HEK293T (cell line): ENCODE measurements around the gene CPT1A.

Experiments used
- CTCF ChIA-PET: fragments of 350-600 bp; formaldehyde crosslinking; extraction: SDS; loops from one replicate; lab custom pipeline; 2021; ENCODE audit warnings: antibody characterized with exemption, inconsistent platforms; lab: Yijun Ruan, JAX
- POLR2A ChIA-PET: fragments of 350-600 bp; formaldehyde crosslinking; extraction: SDS; loops from one replicate; lab custom pipeline; 2020; ENCODE audit warnings: antibody characterized with exemption, inconsistent platforms; lab: Yijun Ruan, JAX
- DNase-seq: peaks from one replicate; pipeline ENCODE4 v3.0.0; 2012; ENCODE audit warnings: mixed read lengths; ENCODE audit errors: extremely low spot score
- ARNT ChIP-seq: fragments of 450-650 bp; IDR thresholded peaks from 2 replicates; pipeline ENCODE4 v1.6.1; 2017; ENCODE audit warnings: mild to moderate bottlenecking
- BHLHE40 ChIP-seq: fragments of 450-650 bp; IDR thresholded peaks from 2 replicates; pipeline ENCODE4 v1.6.1; 2016; ENCODE audit warnings: mild to moderate bottlenecking, moderate library complexity, borderline replicate concordance
- CTBP1 ChIP-seq: fragments of 450-650 bp; IDR thresholded peaks from 2 replicates; pipeline ENCODE4 v1.6.1; 2016; ENCODE audit warnings: borderline replicate concordance
- ELF4 ChIP-seq: fragments of 450-650 bp; IDR thresholded peaks from 2 replicates; pipeline ENCODE4 v1.6.1; 2017; ENCODE audit warnings: antibody characterized with exemption
- FOXA1 ChIP-seq: fragments of 450-650 bp; IDR thresholded peaks from 2 replicates; pipeline ENCODE4 v1.6.1; 2016; ENCODE audit warnings: mild to moderate bottlenecking
- FOXK2 ChIP-seq: fragments of 450-650 bp; IDR thresholded peaks from 2 replicates; pipeline ENCODE4 v1.6.1; 2016; ENCODE audit warnings: mild to moderate bottlenecking
- FOXM1 ChIP-seq: fragments of 450-650 bp; IDR thresholded peaks from 2 replicates; pipeline ENCODE4 v1.6.1; 2017; ENCODE audit warnings: mild to moderate bottlenecking, borderline replicate concordance
- HDGF ChIP-seq: fragments of 450-650 bp; IDR thresholded peaks from 2 replicates; pipeline ENCODE4 v1.6.1; 2017; ENCODE audit warnings: antibody characterized with exemption, borderline replicate concordance
- L3MBTL2 ChIP-seq: fragments of 450-650 bp; conservative IDR thresholded peaks from 2 replicates; pipeline ENCODE4 v1.6.1; 2016; ENCODE audit warnings: mild to moderate bottlenecking
- LEF1 ChIP-seq: fragments of 450-650 bp; IDR thresholded peaks from 2 replicates; pipeline ENCODE4 v1.6.1; 2017; ENCODE audit warnings: mild to moderate bottlenecking, borderline replicate concordance
- NFRKB ChIP-seq: fragments of 450-650 bp; IDR thresholded peaks from 2 replicates; pipeline ENCODE4 v1.6.1; 2016; ENCODE audit warnings: mild to moderate bottlenecking, moderate library complexity
- SP1 ChIP-seq: fragments of 450-650 bp; IDR thresholded peaks from 2 replicates; pipeline ENCODE4 v1.6.1; 2017
- SUZ12 ChIP-seq: fragments of 450-650 bp; IDR thresholded peaks from 2 replicates; pipeline ENCODE4 v1.6.1; 2016; ENCODE audit warnings: mild to moderate bottlenecking
- TARDBP ChIP-seq: fragments of 450-650 bp; IDR thresholded peaks from 2 replicates; pipeline ENCODE4 v1.6.1; 2016
- ZNF384 ChIP-seq: fragments of 450-650 bp; IDR thresholded peaks from 2 replicates; pipeline ENCODE4 v1.6.1; 2016
- TF ChIP-seq, protein P1 (sequence below): fragments of 450-650 bp; IDR thresholded peaks from 2 replicates; pipeline ENCODE4 v1.6.1; 2016

CPT1A gene

DNA sequence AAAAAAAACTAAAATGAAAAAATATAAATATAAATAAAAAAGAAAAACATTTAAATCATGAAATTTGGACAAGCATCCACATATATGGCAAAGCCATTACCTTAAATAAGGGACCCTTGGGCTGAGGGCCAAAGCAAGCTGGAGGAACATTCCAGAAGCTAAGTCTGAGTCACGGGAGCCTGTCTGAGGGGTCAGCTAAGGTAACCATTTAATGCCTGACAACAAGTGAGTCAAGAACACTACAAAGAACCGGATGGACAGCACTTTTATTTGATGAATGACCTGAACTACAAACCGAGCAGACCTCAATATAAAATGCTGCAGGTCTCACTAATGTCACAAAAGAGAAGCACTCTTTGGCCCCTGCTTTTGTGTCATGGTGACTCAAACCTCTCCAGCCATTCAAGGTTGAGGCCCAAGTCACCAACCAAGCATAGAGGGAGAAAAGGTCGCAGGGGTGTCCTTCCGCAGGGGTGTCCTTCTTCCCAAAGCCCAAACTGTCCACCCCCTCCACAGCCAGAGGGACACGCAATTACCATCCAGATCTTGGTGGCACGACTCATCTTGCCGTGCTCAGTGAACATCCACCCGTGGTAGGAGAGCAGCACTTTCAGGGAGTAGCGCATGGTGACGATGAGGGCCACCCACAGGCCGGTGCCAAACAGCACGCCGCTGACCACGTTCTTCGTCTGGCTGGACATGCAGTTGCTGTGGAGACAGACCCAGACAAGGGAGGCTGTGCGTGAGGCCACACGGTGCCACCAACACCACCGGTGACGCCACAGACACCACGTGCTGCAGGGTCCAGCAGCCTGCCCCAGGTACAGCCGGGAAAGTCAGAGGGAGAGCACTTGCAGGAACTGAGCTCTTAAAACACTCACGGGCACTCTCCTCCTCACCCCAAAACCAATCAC, 34.5 kb downstream of the CPT1A start:
- DNase-seq = no peak
- ChIA-PET POLR2A (no interaction called here), CTCF (interaction anchor here (0.6 kb wide), 1 partner anchor 51 kb away, joined by 3 read pairs; no protein-coding TSS in a partner anchor)
- TF ChIP-seq FOXM1 (no peak), ZNF384 (no peak), LEF1 (no peak), L3MBTL2 (no peak), SUZ12 (no peak), TARDBP (no peak), BHLHE40 (no peak), CTBP1 (no peak), FOXA1 (no peak), HDGF (no peak), ARNT (no peak), FOXK2 (no peak), NFRKB (no peak), ELF4 (no peak), SP1 (no peak)
- TF ChIP-seq, protein P1, sequence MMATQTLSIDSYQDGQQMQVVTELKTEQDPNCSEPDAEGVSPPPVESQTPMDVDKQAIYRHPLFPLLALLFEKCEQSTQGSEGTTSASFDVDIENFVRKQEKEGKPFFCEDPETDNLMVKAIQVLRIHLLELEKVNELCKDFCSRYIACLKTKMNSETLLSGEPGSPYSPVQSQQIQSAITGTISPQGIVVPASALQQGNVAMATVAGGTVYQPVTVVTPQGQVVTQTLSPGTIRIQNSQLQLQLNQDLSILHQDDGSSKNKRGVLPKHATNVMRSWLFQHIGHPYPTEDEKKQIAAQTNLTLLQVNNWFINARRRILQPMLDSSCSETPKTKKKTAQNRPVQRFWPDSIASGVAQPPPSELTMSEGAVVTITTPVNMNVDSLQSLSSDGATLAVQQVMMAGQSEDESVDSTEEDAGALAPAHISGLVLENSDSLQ = no peak

DNA sequence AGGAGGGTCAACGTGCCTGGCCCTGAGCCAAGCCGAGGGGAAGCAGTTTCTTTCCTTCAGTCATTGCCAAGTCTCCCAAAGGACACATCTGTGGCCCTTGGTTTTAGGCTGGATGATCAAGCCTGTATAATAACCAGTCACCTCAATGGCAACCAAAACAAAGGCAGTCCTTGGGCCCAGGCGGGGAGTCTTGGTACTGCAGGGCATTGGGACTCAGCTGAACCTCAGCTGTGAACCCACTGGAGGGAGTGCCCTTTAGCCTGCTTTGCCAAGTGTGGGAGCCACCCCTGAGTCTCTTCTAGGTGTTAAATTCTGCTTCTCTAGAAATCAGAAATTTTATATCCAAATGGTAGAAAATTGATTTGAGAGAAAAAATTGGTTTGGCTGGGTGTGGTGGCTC, 36.9 kb downstream of the CPT1A start:
- TF ChIP-seq L3MBTL2 = no peak
- TF ChIP-seq TARDBP = no peak
- TF ChIP-seq FOXA1 = no peak
- TF ChIP-seq LEF1 = no peak
- TF ChIP-seq ELF4 = no peak
- TF ChIP-seq HDGF = no peak
- TF ChIP-seq, protein P1 = no peak
- no peak for TF ChIP-seq BHLHE40
- no peak for TF ChIP-seq FOXM1
- TF ChIP-seq CTBP1 = no peak
- no peak for TF ChIP-seq ZNF384
- TF ChIP-seq SP1 = no peak
- no peak for DNase-seq
- CTCF ChIA-PET = no interaction called here
- POLR2A ChIA-PET = no interaction called here

DNA sequence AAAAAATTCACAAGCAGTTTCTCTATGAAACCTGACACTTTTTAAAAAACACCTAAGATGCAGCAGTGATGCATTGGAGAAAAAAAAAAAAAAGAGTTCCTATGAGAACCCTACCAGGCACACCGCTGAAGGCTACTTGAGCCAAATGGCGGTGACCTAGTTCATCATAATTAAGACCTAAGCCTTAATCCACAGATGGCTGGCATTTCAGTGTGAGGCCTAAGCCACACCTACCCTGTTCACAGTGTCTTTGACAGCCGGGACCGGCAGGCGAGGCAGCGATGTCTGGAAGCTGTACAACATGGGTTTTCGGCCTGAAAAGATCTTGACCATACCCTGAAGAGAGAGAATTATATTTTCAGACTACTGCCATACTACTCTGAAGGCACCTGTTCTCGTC, 38.0 kb downstream of the CPT1A start:
- TF ChIP-seq, protein P1 = no peak
- no peak for TF ChIP-seq LEF1
- TF ChIP-seq NFRKB = no peak
- no peak for TF ChIP-seq ARNT
- no peak for TF ChIP-seq HDGF
- TF ChIP-seq FOXA1 = no peak
- TF ChIP-seq CTBP1 = no peak
- no peak for TF ChIP-seq BHLHE40
- no peak for TF ChIP-seq FOXM1
- TF ChIP-seq SUZ12 = no peak
- ChIA-PET POLR2A (no interaction called here), CTCF (no interaction called here)
- DNase-seq = no peak

DNA sequence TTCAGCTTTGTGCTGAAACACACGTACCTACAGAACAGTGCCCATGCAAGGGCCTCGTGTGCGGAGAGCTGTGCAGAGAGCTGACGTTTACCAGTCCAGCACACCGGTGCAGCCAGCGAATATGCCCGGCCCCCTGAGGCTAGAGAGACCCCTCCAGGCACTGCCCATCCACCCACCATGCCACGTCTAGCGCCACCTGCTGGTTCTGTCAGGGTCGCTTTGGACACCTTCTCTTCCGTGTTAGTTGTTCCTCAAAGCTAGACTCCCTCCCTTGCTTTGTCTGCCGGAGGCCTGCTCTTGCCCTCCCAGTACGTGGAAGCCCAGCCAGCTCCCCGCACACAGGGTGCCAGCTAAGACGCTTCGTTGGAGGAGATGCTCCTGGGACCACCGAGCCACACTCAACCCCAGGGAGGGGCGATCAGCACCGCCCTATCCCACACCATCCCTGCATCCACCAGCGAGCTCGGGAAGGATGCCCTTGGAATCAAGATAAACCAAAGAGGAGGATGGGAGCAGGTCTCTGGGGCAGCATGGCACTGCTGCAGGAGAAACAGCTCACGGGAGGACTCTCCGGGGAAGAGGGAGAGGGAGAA, 43.4 kb downstream of the CPT1A start:
- DNase-seq = peak; percentile 73
- CTCF ChIA-PET = interaction anchor here (0.7 to 1.5 kb wide), 6 partner anchors 10 to 213 kb away, joined by 3 to 7 read pairs (median 5); no protein-coding TSS in a partner anchor
- POLR2A ChIA-PET = no interaction called here
- TF ChIP-seq FOXM1 (no peak), SUZ12 (no peak), HDGF (no peak), ARNT (no peak)
- TF ChIP-seq, protein P1 = no peak

DNA sequence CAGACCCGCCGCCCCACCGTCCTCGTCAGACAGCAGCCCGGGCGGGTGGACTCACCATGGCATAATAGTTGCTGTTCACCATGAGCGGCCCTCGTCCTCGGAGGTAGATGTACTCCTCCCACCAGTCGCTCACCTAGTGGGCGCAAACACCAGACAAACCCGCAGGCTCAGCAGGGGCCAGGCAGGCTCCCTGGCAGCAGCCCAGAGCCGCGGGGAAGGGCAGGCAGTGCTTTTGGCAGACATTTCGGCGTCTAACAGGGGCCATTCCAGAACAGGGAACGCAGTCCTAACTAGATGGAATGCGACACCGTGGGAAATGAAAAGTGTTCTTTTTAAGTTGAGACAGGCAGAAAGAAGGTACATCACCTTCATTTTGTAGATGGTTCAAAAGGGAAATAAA, 44.9 kb downstream of the CPT1A start:
- no peak for DNase-seq
- TF ChIP-seq FOXM1 = no peak
- TF ChIP-seq, protein P1 = no peak
- TF ChIP-seq TARDBP = no peak
- TF ChIP-seq HDGF = no peak
- TF ChIP-seq ARNT = no peak
- TF ChIP-seq ZNF384 = no peak
- TF ChIP-seq L3MBTL2 = no peak
- TF ChIP-seq NFRKB = no peak
- POLR2A ChIA-PET = no interaction called here

More for the DNA sequence above, 44.9 kb downstream of the CPT1A start:
- CTCF ChIA-PET = no interaction called here
